ENCODE measurements around the gene INO80D. TPM values are rescaled to one million over a fixed set of nuclear protein-coding genes. Genes with fewer than 3 reads are reported as not detected.
"Not testable (repeated sequence)": the region's sequence is repeated elsewhere in the genome, so short reads cannot be mapped to it uniquely, and the experiment has no call there.

The INO80D gene
- total RNA-seq, 1 experiment from 2014 or later: 46.0 TPM

DNA sequence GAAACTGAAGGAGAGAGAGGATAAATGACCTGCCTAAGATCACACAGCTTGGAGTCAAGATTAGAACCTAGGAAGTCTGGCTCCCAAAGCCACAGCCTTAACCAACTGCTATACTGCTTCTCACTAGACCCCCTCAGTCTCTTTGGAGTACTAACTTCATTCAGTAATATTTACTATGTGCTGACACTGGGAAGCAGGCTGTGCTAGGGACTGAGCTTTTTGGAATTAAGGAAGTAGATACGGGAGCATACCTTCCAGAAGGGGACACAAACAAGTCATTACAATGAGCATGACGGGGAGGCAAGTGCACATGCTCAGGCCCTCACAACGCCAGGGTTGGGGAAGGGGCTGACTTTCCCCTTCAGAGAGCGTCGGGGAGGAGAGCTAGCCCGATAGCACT is 97.7 kb downstream of the INO80D start:
- H3K36me3 Mint-ChIP-seq (ENCODE audit: insufficient read depth in 1 of 3, low read depth in 3 of 3): peaks cover 3 to 18% (median 4%) of the 10 kb centered on the region in 3 experiments; a peak in 6 of 7 replicates
- Histone ChIP-seq H3K56ac (ENCODE audit: insufficient read length, low read depth, low read length) (no peak overlapping the region), H2BK120ac (ENCODE audit: low read depth, low read length, poor library complexity, severe bottlenecking) (no peak overlapping the region), H3K4ac (ENCODE audit: low read depth, low read length) (no peak overlapping the region), H3K79me2 (ENCODE audit: insufficient read depth, low read length) (no peaks in the 10 kb centered on the region), H3K9me3 (ENCODE audit: control insufficient read depth, low read depth, low read length) (no peaks in the 10 kb centered on the region), H2AK5ac (ENCODE audit: insufficient read length, low read length) (no peak overlapping the region), H3K23me2 (ENCODE audit: insufficient read length, low read depth, low read length, poor library complexity, severe bottlenecking) (no peaks in the 10 kb centered on the region), H2BK12ac (ENCODE audit: insufficient read length, low read depth, low read length) (no peak overlapping the region), H3K27ac (ENCODE audit: insufficient read length, low read depth, low read length) (no peak overlapping the region), H4K91ac (ENCODE audit: insufficient read length, low read depth, low read length) (no peak overlapping the region), H2BK20ac (ENCODE audit: low read depth, low read length, poor library complexity, severe bottlenecking) (no peak overlapping the region), H3K14ac (ENCODE audit: insufficient read depth, low read length) (no peak overlapping the region), H3K18ac (ENCODE audit: insufficient read length, low read depth, low read length) (no peak overlapping the region), H2AFZ (ENCODE audit: low read length) (no peak overlapping the region), H2BK15ac (ENCODE audit: low read depth, low read length) (no peak overlapping the region; the same call in 1 of the 2 replicates), H3K9ac (ENCODE audit: extremely low read depth, insufficient read length, low read length) (no peak overlapping the region), H4K5ac (ENCODE audit: insufficient read length, low read depth, low read length) (no peak overlapping the region), H4K8ac (replicated peaks; ENCODE audit: insufficient read length, low read depth, low read length) (no peak overlapping the region), H2BK5ac (ENCODE audit: insufficient read length, low read length) (no peak overlapping the region), H3T11ph (ENCODE audit: low read length) (no peak overlapping the region), H3K27me3 (ENCODE audit: insufficient read depth, low read length) (no peaks in the 10 kb centered on the region), H3K23ac (ENCODE audit: insufficient read length, low read depth, low read length) (no peak overlapping the region), H3K79me1 (ENCODE audit: insufficient read depth, low read depth, low read length, poor library complexity, severe bottlenecking) (no peaks in the 10 kb centered on the region), H3K4me1 (ENCODE audit: insufficient read depth, low read length) (no peaks in the 10 kb centered on the region), H3K4me2 (ENCODE audit: insufficient read depth, insufficient read length, low read length) (no peak overlapping the region), H4K20me1 (ENCODE audit: control insufficient read depth, insufficient read depth, insufficient read length) (no peaks in the 10 kb centered on the region)
- WGBS (ENCODE audit: extremely low coverage, insufficient read length, low lambda C conversion rate): no CpG with 5 or more reads among the region's 6 CpGs
- H3K9me3 Mint-ChIP-seq: no peaks in the 10 kb centered on the region
- H3K4me1 Mint-ChIP-seq: peaks cover 0 to 9% of the 10 kb centered on the region in 2 experiments; a peak in 3 of 4 replicates
- TF ChIP-seq, protein P1, sequence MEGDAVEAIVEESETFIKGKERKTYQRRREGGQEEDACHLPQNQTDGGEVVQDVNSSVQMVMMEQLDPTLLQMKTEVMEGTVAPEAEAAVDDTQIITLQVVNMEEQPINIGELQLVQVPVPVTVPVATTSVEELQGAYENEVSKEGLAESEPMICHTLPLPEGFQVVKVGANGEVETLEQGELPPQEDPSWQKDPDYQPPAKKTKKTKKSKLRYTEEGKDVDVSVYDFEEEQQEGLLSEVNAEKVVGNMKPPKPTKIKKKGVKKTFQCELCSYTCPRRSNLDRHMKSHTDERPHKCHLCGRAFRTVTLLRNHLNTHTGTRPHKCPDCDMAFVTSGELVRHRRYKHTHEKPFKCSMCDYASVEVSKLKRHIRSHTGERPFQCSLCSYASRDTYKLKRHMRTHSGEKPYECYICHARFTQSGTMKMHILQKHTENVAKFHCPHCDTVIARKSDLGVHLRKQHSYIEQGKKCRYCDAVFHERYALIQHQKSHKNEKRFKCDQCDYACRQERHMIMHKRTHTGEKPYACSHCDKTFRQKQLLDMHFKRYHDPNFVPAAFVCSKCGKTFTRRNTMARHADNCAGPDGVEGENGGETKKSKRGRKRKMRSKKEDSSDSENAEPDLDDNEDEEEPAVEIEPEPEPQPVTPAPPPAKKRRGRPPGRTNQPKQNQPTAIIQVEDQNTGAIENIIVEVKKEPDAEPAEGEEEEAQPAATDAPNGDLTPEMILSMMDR (conservative IDR thresholded peaks at IDR 0.05): no peak
- no peak overlapping the region; a peak in 1 of 7 replicates for H3K27ac Mint-ChIP-seq
- no peak for DNase-seq
- H3K4me3 Mint-ChIP-seq: no peak overlapping the region
- H3K27me3 Mint-ChIP-seq (ENCODE audit: low read depth): no peaks in the 10 kb centered on the region

DNA sequence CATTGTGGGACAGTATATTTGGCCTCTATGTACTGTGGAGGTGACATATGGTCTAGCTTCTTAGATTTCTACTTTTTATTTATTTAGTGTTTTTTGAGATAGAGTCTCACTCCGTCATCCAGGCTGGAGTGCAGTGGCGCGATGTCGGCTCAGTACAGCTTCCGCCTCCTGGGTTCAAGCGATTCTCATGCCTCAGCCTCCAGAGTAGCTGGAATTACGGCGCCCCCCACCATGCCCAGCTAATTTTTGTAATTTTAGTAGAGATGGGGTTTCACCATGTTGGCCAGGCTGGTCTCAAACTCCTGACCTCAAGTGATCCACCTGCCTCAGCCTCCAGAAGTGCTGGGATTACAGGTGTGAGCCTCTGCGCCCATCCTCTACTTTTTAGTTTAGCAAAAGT is 99.6 kb downstream of the INO80D start:
- not testable (repeated sequence) for H3K9me3 Mint-ChIP-seq; H3K4me3 Mint-ChIP-seq; H3K18ac ChIP-seq (ENCODE audit: insufficient read length, low read depth, low read length); H2BK15ac ChIP-seq (ENCODE audit: low read depth, low read length); H3K9me3 ChIP-seq (ENCODE audit: control insufficient read depth, low read depth, low read length); H4K5ac ChIP-seq (ENCODE audit: insufficient read length, low read depth, low read length); H3K79me2 ChIP-seq (ENCODE audit: insufficient read depth, low read length); H2BK5ac ChIP-seq (ENCODE audit: insufficient read length, low read length); H3K56ac ChIP-seq (ENCODE audit: insufficient read length, low read depth, low read length); H2BK12ac ChIP-seq (ENCODE audit: insufficient read length, low read depth, low read length); H3K4ac ChIP-seq (ENCODE audit: low read depth, low read length); DNase-seq; H2AFZ ChIP-seq (ENCODE audit: low read length); H3K14ac ChIP-seq (ENCODE audit: insufficient read depth, low read length); H3K9ac ChIP-seq (ENCODE audit: extremely low read depth, insufficient read length, low read length); H3K4me1 ChIP-seq (ENCODE audit: insufficient read depth, low read length); H4K20me1 ChIP-seq (ENCODE audit: control insufficient read depth, insufficient read depth, insufficient read length); H3K27me3 ChIP-seq (ENCODE audit: insufficient read depth, low read length); H2BK120ac ChIP-seq (ENCODE audit: low read depth, low read length, poor library complexity, severe bottlenecking); H3K4me2 ChIP-seq (ENCODE audit: insufficient read depth, insufficient read length, low read length); H3K27me3 Mint-ChIP-seq (ENCODE audit: low read depth); H4K91ac ChIP-seq (ENCODE audit: insufficient read length, low read depth, low read length); H3T11ph ChIP-seq (ENCODE audit: low read length); H3K27ac ChIP-seq (ENCODE audit: insufficient read length, low read depth, low read length); H2BK20ac ChIP-seq (ENCODE audit: low read depth, low read length, poor library complexity, severe bottlenecking); H2AK5ac ChIP-seq (ENCODE audit: insufficient read length, low read length); H3K36me3 Mint-ChIP-seq (ENCODE audit: insufficient read depth in 1 of 3, low read depth in 3 of 3); H3K79me1 ChIP-seq (ENCODE audit: insufficient read depth, low read depth, low read length, poor library complexity, severe bottlenecking); H4K8ac ChIP-seq (replicated peaks; ENCODE audit: insufficient read length, low read depth, low read length); H3K27ac Mint-ChIP-seq; H3K23me2 ChIP-seq (ENCODE audit: insufficient read length, low read depth, low read length, poor library complexity, severe bottlenecking); H3K4me1 Mint-ChIP-seq; H3K23ac ChIP-seq (ENCODE audit: insufficient read length, low read depth, low read length)
- no CpG with 5 or more reads among the region's 9 CpGs for WGBS (ENCODE audit: extremely low coverage, insufficient read length, low lambda C conversion rate)

Measured in H9 (cell line).